NCI-H2029 (cell line): ENCODE results near the gene SLC5A10.

Source experiments
- DNase-seq: peaks from one replicate; lab custom pipeline; 2025; lab: John Stamatoyannopoulos, UW

Gene SLC5A10

GRCh38 chr17:18964550-18964949 lies 12.6 kb downstream of the SLC5A10 start:
- no peak for DNase-seq

DNA sequence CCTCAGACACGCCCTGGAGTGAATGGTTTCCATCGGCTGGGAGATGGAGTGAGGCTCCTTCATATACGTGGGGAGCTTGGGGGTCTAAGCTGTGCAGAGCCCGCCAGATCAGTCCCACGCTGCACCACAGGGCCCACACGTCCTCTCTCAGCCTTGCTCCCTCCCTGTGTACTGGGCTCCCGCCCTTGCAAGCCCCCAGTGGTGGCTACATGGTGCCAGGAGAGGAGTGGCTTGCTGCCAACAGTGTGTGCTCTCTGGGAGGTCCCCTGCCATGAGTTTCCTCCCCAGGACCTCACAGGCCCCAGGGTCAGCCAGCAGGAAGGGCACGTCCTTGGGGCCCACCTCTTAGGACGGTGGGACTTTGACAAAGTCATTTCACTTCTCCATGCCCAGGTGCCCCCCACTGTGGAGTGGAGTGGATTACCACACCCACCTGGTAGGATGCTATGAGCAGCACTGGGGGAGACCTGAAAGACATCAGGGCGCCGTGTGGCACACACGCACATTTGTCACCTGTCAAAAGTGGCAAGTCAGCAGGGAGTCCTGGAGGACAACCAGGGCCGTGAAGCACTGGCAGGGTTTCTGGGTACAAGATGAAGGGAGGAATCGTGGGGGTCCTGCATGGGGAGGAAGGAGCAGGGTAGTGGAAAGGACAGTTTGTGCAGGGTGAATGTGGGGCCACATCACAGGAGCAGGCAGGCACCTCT lies 13.7 kb downstream of the SLC5A10 start:
- DNase-seq = no peak

- peak; percentile 28 for DNase-seq
Measured at GRCh38 chr17:18966831-18967624, 15.1 kb downstream of the SLC5A10 start.

GRCh38 chr17:18967916-18968315 lies 16.0 kb downstream of the SLC5A10 start:
- no peak for DNase-seq

GRCh38 chr17:18968345-18968744 lies 16.4 kb downstream of the SLC5A10 start:
- no peak for DNase-seq

- no peak for DNase-seq
Measured at GRCh38 chr17:18968945-18969887, 17.3 kb downstream of the SLC5A10 start.

GRCh38 chr17:18970582-18971480 lies 18.9 kb downstream of the SLC5A10 start:
- DNase-seq = no peak

GRCh38 chr17:18971801-18972200 lies 19.8 kb downstream of the SLC5A10 start:
- no peak for DNase-seq

DNA sequence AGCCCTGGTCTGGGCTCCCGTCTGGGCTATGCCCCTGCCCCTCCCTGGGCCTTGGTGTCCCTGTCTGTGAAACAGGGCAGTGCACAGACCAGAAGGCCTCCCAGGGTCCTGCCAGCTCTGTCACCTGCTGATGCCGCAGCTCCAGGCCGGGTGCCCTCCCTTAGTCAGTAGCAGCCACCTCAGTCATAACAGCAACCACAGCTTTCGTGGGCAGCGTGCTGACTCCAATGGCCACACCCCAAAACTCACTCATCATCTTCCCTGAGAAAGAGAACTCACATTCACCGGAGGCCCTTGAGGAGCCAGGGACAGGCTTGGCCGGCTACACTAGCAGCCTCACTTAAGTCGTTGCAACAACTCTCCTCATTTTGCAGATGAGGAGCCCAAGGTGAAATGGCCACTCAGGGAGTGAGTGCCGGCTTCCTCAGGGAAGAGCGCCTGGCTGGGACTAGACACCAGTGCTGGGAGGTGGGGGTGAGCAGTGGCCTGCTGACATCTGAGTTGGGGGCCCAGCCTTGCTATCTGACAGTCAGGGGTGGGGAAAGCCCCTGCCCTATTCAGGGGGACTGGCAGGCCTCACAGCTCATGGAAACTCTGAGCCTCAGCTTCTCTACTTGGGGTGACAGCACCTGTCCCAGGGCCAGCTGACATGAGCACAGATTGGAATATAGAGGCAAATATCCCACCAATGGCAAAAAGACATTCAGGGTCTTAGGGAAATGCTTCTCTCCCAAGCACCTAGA lies 22.6 kb downstream of the SLC5A10 start:
- no peak for DNase-seq

DNA sequence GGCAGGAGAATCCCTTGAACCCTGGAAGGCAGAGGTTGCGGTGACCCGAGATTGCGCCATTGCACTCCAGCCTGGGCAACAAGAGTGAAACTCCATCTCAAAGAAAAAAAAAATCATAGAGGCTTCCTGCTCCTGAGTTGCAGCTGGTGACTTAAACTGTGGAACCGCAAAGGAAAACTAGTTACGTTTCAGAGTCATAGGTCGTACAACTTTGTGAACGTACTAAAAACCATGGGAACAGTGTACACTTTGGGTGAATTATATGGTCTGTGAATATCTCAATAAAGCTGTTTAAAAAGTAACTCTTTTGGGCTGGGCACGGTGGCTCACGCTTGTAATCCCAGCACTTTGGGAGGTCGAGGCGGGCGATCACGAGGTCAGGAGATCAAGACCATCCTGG lies 23.6 kb downstream of the SLC5A10 start:
- DNase-seq = no peak

DNA sequence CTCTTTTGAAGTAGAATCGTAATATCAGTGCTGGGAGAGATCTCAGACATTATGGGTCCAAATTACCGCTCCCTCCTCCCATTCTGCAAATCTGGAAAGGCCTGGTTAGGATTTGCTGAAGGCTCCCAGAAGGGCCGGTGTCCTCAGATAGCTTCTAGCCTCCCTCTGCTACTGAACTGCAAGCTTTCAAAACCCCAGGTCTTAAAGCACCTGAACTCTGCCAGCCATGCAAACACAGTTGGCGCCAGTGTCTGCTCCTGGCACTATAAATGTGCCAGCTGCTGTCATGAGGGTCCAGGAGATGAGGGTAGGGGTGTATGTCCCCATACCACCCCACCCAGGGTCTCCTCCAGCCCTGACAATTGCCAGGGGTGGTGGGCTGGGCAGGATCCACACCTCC lies 24.2 kb downstream of the SLC5A10 start:
- DNase-seq = no peak

- DNase-seq = no peak
Measured at GRCh38 chr17:18977021-18977420, 25.1 kb downstream of the SLC5A10 start.

DNA sequence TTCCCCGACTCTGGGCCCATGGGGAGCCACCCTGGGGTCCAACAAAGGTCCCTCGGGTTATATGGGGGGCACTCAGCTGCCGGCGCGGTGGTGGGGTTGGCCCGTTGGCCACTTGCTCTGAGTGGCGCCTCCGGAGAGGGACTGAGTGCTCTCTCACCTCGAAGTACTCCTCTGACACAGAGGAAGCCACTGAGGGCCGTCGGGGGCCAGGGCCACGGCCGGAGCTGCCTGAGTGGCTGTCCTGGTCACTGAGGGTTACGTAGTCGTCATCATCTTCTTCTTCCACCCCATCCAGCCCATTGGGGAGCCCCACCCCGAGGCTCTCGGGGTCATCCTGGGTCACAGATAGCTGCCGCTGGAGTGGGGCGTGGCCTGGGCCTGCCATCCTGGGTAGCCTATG lies 25.7 kb downstream of the SLC5A10 start:
- DNase-seq = no peak

- DNase-seq = no peak
Measured at GRCh38 chr17:18978050-18978449, 26.1 kb downstream of the SLC5A10 start.

DNA sequence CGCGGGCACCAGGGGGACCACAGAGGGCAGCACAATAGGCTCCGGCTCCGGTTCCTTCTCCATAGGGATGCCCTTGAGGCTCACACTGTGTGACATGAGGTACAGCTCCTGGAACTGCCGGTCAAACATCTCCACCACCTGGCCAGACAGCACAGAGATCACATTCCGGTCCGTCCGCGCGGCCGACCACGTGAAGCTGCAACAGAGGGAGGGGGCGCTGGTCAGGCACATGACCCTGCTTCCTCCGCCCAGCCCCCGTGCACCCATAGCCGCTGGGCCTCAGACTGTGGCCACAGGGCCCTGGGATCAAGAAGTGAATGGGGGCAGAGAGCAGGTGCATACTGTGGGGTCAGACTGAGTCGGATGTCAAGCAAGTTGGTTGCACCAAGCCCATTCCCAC lies 26.7 kb downstream of the SLC5A10 start:
- no peak for DNase-seq

DNA sequence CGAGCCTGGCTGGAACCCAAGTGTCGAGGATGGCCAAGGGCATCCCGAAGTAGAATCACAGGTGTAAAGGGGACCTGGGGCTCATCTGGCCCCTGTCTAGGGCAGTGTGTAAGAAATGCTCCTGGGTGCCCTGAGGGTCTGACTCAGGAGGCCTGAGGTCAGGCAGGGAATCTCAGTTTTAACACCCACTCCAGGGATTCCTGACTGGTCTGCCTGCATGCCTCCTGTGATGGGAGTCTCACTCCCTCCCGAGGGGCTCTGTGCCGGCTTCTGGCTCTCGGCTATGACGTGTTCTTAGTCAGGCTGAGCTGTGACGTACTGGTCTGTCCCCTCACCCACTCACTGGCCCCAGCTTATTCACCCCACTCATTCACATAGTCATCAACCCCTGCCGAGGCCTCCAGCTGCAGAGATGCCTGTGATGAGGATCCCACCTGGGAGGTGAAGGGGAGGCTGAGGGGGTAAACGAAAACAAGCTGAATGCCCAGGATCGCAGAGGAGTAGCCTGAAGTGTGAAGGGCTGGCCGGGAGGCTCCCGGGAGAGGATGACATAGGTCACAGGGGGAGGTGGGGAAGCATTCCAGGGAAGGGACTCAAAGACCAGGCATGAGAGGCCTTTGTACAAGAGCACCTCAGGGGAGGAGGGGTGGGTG lies 28.8 kb downstream of the SLC5A10 start:
- DNase-seq = no peak

- no peak for DNase-seq
Measured at GRCh38 chr17:18981335-18981641, 29.3 kb downstream of the SLC5A10 start.

GRCh38 chr17:18981642-18982424 lies 29.9 kb downstream of the SLC5A10 start:
- no peak for DNase-seq

- no peak for DNase-seq
Measured at GRCh38 chr17:18984273-18985114, 32.5 kb downstream of the SLC5A10 start.
